Left renal pelvis (tissue), 4 donors: ENCODE data around the gene CEP89. TPM values are rescaled to one million over a fixed set of nuclear protein-coding genes. Genes with fewer than 3 reads are reported as not detected.
"Not testable (repeated sequence)": the region's sequence is repeated elsewhere in the genome, so short reads cannot be mapped to it uniquely, and the experiment has no call there.

ENCODE experiments used
- DNase-seq, 4 donors: peaks; one replicate each; pipeline ENCODE4 v3.0.0-alpha.2; 2013; ENCODE audit warnings: low read depth in 4 of 4, low spot score in 3 of 4
- polyA plus RNA-seq, 4 donors: library from polyadenylated mRNA; unstranded; fragments of 120-200 nt; gene quantifications; one replicate each; pipeline ENCODE4 v1.2.1, GENCODE V29; 2013; ENCODE audit not compliant: insufficient read length in 4 of 4

CEP89 gene
- polyA plus RNA-seq, 4 donors, result 28.5 to 37.4 (median 30.9) TPM

DNA sequence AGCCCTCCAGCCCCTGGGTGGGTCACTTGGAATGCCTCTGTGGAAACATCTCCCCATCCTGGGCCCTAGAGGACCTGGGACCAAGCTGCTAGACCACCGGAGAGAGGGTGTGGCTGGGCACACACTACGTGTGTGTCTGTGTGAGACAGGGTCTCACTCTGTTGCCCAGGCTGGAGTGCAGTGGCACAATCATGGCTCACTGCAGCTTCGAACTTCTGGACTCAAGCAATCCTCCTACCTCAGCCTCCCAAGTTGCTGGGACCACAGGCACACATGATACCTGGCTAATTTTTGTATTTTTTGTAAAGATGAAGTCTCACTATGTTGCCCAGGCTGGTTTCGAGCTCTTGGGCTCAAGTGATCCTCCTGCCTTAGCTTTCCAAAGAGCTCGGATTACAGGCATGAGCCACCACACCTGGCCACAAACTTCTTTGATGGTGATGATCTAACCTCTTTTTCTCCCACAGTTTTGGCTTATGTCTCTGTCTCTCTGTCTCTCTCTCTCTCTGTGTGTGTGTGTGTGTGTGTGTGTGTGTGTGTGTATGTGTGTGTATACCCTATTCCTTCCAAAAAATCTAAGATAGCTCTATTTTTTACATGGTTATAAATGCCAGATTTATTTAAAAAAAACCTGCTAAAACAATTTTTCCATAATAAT is 70.1 kb downstream of the CEP89 start:
- DNase-seq, result no peak

DNA sequence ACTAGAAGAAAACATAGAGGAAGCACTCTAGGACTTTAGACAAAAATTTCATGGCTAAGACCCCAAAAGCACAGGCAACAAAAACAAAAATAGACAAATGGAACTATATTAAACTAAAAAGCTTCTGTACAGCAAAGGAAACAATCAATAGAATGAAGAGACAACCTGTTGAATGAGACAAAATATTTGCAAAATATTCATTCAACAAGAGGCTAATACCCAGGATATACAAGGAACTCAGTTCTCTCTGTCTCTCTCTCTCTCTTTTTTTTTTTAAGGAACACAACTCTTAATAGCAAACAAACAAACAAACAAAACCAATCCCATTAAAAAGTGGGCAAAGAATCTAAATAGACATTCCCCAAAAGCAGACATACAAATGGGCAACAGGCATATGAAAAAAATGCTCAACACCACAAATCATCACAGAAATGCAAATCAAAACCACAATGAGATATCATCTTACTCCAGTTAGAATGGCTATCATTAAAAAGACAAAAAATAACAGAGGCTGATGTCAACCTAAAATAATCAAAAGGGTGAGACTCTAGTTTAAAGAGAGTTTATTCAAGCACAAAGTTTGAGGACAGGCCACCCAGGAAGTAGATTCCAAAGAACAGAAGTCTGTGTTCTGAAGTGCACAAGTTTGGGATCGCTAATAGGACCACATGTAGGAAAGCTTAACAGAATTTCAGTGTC is 75.1 kb downstream of the CEP89 start:
- no peak for DNase-seq

DNA sequence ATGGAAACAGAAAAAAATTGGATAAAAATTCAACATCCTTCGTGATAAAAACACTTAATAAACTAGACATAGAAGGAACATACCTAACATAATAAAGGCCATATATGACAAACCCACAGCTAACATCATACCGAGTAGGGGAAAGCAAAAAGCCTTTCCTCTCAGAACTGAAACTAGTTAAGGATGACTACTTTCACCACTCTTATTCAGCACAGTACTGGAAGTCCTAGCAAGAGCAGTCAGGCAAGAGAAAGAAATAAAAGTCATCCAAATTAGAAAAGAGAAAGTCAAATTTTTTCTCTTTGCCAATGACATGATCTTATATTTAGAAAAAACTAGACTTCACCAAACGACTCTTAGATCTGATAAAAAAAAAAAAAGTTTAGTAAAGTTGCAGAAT is 76.4 kb downstream of the CEP89 start:
- no peak for DNase-seq

DNA sequence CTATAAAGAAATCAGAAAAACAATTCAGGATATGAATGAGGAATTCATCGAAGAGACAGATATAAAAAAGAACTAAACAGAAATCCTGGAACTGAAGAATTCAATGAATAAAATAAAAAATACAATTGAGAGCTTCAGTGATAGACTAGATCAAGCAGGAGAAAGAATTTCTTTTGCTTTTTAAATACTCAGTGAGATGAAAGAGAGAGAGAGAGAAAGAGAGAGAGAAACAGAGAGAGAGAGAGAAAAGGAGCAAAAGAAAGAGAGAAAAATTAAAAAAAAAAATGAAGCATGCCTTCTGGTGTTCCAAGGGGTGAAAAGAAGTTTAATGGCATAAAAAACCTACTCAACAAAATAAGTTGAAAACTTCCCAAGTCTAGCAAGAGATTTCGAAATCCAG is 80.1 kb downstream of the CEP89 start:
- DNase-seq, result no peak

DNA sequence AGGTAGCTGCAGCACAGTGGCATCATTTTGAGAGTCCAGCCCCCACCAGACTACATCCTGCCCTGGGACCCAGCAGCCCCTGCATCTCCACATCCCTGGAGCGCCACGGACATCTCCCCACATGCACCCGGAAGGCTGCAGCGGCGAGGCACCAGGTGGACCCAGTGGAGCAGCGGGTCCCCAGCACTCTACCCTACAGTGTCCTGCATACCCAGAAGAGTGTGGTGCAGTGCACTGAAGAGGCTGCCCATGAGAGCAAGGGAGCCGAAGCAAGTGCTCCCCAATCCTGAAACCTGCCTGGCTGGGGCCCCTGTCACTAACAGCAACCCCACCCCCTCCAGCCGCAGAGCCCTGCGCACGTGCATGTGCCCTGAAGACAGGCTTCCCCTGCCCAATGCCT is 80.9 kb downstream of the CEP89 start:
- DNase-seq, result no peak

DNA sequence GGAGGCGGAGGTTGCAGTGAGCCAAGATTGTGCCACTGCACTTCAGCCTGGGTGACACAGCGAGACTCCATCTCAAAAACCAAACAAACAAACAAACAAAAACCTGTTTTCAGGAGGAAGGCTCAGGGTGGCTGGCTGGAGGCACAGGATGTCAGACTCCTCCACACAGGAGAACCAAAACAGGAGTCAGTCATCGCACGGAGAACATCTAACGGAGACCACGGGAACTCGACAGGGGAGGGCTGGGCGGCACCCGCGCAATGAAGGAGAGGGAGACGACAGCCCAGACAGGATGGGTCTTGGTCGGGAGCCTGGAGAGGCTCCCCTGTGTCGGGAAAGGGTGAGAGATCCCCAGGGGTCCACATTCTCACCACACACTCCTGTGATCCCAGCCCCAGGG is 81.4 kb downstream of the CEP89 start:
- DNase-seq, result no peak

DNA sequence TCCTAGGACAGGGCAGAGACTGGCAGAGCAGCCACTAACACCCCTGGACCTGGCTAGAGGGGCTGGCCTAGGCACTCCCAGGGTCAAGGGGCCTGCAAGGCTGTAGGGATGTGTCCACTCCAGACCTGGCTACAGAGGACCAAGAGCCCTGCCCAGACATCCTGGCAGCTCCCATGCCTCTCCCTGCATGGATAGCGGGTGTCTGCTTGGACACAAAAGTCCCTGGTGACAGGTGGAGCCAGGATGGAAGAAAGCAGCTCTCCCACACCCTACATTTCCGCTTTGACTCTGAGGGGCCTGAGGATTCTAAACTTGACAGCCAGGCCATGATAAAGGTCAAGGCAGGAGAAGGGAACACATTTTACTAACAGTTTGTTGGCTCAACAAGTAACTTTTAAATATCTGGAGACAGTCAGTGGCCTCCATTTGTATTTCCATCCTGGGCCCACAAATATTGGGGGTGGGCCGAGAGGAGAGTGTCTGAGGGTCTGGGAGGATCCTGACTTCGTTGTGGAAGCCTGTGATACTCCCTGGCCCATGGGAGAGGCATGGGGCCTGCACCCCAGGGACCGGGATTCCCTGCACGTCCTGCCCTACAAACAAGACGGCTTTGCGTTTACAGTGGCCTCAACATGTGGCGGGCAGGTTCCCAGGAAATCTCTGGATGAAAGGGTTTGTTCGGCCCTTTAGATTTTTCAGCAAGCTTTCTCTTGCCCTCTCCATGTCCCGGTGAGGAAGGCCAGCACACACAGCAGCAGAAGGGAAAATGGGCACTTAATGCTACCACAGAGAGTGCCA is 82.4 kb downstream of the CEP89 start:
- no peak for DNase-seq

DNA sequence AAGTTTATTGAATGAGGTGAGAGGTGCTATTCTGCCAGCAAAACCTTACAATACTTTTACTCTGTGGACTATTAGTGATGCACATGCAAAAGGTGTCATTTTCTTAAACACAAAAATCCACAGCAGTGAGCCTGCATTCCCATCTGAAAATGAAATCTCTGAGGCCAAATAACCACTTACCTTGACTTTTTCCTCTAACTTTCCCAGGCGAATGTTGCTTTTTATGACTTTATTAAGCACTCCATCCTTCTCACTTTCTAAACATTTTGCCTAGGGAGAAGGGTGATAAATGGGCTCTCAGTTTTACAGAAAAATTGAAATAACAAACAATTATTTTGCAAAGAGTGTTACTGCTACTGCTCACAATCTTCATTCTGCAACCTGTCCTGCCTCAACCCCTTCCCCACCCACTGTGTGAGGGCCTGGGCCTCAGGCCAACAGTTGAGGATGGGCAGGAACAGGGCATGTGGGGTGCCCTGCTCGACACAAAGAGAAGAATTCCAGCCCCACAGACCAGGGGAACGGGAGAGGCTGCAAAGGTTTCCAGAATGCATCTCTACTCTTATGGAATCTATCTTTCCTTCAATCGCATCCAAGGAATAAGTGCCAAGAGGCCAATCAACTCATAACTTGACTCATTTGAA is 84.1 kb downstream of the CEP89 start:
- no peak for DNase-seq

DNA sequence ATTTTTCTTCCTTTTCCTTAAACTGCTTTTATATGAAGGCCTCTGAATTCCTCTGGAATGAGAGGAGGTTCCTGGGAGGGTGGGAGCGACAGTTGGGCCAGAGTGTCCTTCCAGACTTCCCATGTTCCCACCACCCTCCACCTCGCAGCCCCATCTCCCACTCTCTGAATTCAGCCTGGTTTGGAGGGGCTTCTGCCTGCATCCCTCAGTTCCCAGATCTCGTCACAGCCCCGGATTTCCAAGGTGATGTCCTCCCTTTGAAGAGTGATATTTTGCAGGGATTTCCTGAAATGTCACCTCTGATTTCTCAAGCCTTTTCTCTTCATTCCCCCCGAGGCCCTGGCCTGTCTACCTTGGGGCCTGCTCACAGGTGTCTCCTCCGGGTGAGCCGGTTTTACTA is 85.5 kb downstream of the CEP89 start:
- DNase-seq, result no peak

DNA sequence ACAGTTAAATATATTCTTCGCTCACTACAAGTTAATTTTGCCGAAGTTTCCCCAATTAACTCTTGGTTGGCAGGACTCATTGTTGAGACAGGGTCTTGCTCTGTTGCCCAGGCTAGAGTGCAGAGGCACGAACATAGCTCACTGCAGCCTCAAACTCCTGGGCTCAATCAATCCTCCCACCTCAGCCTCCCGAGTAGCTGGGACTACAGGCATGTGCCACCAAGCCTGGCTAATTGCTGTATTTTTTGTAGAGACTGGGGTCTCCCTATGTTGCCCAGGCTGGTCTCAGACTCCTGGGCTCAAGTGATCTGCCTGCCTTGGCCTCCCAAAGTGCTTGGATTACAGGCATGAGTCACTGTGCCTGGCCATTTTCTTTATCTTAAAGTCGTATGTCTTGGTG is 86.5 kb downstream of the CEP89 start:
- DNase-seq, result not testable (repeated sequence)

DNA sequence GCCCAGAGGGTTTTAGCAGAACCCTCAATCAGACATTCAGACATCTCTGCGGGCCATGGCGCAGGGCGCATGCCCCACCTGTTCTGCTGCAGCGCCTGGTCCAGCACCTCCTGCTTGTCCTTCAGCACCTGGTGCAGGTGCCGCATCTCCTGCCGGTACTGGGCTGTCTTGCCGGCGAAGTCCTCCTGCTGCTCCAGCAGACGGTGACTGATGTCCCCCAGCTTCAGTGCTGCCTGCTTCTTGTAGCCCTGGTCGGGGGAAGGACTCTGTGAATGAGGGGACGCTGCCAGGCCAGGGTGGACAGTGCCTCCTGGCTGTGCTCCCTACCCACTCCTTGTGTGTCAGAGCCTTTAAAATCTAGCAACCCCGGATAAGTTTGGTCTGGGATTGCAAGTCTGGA is 90.0 kb downstream of the CEP89 start:
- DNase-seq, result no peak

DNA sequence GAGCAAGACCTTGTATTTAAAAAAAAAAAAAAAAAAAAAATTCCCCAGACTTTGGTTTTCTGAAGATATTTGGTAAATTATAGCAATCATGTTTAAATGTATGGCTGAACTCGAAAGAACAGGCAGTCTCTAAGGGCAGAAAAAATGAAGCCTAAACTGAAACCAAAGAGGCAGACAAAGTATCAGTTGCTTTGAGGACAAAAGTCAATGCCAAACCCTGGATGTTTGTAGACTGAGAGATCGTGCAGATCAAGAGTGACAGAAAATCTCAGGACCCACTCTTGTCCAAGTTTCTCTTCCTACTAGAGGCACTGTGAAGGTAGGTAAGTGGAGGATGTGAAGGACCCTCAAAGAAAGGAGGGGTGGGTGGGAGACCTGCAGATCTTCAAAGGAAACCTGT is 91.1 kb downstream of the CEP89 start:
- DNase-seq, result no peak

DNA sequence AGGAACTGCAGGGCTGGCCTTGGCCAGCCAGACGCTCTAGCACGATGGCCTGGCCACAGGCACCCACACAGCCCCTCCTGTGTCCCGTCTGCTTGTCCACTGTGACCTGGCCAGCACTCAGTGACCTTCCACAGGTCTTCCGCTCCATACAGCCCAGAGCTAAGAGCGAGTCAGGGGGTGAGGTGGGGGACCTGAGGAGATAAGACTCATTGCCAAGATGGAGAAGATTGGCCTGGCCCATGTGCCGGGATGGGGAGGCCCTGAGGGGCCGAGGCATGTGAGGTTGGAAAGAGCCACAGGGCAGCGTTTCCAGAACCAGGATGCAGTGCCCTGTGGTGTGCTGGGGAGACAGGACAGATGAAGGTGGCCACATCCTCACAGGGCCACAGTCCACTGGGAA is 92.0 kb downstream of the CEP89 start:
- DNase-seq, result no peak

DNA sequence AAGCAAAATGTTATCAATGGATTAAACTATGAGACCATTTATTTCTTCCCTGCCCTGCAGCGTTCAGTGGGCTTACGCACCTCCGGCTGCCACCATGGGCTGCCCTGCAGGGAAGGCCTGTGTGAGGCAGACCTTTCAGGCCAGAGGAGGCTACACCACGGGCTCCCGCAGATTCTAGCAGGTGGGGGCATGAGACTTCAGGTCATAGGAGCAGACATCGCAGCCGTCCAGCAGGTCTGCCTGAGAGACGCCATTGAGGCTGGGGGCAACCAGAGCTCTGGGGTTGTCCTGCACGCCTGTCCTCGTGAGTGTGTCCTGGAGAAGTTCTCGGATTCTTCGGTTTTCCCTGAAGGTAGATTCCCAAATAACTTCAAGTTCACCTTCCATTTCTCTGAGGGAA is 92.8 kb downstream of the CEP89 start:
- no peak for DNase-seq

DNA sequence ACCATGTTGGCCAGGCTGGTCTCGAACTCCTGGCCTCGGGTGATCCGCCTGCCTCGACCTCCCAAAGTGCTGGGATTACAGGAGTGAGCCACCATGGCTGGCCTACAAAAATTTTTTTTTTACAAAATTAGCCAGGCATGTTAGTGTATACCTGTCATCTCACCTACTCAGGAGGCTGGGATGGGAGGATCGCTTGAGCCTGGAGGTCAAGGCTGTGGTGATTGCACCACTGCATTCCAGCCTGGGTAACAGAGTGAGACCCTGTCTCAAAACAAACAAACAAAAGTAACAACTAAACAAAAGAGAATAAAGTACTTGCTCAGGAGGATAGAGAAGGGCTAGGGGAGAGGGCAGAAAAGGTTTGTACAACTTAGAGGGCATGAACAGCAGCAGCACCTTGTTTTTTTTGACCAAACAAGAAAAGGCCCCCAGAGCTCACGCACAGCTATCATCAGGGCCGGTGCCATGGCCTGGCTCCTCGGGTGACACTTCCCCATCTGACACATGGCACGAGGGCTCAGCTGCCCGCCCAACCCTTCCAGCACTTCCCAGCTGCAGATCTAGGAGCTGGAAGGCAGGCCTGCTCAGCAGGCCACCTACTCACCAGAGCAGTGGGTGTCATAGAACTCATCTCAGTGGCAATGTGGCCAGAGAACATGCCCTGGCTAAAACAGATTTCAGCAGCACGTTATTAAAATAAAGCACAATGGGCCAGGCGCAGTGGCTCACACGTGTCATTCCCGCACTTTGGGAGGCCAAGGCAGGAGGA is 93.6 kb downstream of the CEP89 start:
- no peak for DNase-seq

DNA sequence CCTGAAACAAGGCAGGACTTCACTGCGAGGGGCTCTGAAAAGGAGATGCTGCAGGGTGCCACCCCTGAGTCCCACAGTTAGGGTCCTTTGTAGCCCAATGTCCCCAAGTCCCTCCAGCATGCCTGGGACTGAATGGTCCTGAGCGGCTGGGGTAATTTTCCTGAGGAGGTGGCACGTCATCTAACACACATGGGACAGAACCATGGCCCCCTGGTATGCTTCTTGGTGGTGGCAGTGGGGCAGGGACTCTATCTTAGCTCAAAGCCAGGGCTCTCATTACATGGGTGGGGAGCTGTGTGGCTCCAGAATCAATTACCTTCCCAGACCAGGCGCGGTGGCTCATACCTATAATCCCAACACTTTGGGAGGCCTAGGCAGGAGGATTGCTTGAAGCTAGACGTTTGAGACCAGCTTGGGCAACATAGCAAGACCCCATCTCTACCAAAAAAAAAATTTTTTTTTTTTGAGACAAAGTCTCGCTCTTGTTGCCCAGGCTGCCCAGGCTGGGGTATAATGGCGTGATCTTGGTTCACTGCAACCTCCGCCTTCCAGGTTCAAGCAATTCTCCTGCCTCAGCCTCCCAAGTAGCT is 94.3 kb downstream of the CEP89 start:
- no peak for DNase-seq

DNA sequence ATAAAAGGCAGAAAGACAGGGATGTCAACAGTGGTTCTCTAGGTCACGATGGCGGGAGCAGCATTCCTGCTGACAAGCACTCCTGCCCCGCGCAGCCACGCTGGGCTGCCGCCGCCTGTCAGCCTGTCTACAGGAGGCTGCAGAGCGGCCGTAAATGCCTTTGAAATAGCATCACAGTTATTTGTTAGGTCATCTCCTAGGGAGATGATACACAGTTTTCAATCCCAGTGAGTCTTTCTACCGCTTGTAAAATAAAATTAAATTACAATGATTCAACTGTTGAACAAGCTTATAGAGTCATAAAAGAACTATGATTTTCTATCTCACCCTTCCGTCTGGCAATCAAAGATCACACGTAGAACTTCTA is 94.9 kb downstream of the CEP89 start:
- DNase-seq, result no peak

DNA sequence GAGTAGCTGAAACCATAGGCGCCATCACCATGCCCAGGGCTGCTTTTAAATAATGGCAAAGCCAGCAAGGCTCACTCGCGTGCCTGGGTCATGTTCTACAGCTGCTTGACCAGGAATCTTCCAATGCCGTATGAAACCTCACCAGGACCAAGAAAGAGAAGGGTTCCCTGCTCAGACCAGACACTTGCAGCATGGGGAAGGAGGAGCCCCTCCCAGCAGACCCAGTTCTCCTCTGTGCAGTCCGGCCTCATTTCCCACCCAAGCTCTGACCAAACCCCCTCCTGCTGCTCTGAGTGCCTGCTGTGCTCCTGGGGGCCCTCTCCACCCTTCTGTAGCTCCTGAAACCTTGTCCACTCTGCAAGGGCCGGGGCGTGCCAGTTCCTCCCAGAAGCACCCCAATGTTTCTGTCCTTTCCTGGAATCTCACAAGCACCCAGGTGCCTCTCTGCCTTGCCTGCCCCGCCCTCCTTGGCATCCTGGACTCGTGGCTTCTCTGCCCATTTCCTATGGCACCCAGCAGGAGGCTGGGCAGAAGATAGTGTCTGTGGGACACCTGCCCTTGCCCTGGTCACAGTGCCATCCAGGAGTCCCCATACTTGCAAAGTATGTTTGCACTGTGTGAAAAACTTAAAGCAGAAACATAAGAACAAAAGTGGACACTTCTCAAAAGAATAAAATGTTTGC is 95.4 kb downstream of the CEP89 start:
- DNase-seq, result no peak

DNA sequence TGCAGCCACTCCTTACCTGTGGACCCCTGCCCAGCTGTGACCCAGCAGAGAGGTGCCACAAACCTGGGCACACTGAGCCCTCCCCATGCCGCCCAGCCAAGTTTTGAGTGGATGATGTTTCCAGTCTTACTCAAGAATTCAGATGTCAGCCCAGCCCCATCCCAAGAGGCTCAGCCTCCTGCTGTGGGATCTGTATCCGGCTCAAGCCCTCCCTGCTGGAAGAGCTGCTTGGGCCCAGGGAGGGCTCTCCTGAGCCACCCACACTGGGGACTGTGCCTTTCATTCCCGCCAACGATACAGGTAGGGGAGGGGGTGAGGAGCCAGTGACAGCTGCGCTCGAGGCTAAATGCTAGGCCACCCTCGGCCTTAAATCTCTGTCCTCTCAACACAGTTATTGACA is 96.3 kb downstream of the CEP89 start:
- no peak for DNase-seq

DNA sequence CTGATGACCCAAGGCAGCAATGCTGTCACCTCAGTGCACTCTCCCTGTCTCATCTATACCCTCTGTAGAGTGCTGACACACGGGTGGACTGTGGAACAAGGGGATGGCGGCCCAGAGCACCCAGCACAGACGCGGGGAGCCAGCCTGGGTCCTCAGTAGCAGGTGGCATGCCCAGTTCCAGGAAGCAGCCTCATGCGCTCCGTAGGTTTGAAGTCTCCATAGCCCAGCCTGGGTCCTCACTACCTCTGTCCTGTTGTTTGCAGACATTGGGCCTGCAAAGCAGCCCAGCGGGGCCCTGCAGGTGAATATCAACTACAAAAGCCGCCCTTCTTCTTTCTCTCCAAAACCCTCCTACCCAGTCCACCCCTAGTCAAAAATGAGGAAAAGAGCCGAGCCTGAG is 97.2 kb downstream of the CEP89 start:
- DNase-seq, result no peak
